NCI-H748 (cell line): Measurements from ENCODE around the gene CD164L2.
"Not testable (repeated sequence)": the region's sequence is repeated elsewhere in the genome, so short reads cannot be mapped to it uniquely, and the experiment has no call there.

Experiments used
- DNase-seq: peaks from one replicate; lab custom pipeline; 2025; ENCODE audit not compliant: unreplicated experiment; lab: John Stamatoyannopoulos, UW

Gene CD164L2

DNA sequence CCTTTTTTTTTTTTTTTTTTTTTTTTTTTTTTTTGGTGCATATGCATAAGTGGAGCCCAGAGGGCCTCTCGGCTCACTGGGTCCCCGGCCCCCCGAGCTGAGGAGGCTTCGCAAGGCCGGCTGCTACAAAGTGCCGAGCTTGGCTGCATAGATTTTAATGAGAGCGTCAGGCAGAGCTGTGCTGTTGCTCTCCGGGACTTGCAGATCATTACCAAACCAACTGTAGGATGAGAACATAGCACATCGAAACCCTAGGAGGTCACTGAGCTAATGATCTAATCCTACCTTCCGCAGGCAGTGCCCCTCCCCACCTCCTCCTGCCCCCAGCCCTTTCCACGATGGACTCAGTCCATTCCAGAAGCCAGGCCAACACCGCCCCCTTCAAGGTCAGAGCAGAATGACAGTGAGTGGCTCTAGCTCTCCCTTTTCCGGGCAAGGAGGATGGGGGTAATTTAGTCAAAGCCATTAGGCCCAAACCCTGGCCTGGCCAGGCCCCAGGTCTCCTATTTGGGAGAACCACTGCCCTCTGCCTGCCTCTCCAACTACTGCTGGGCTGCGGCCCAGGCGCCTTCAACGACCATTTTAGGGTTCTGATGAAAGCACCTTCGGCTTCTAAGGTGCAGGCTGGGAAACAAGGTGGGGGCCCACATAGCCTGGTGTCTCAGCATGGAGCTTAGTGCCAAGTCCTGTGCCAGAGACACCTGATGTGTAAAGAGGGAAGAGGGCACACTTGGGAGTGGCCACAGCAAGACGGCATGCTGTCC is 22.6 kb upstream of the CD164L2 start:
- DNase-seq: not testable (repeated sequence)

DNA sequence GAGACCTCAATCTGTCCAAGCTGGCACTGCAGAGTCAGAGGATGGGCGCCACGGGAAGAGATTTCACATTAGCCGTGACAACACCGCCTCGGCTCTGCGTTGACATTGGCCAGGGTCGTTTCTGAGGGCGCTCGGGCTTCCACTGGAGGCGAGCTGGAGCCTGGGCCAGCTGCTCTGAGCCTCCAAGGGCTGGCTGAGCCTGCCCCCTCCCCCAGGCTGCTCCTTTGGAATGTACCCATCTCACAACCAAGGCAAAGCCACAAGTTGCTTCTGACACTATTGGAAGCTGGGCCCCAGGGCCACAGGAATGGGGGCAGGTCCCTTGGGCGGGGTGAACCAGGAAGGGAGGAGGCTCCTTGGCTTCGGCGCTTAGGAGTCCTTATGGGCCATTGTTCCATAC is 21.9 kb upstream of the CD164L2 start:
- no peak for DNase-seq

DNA sequence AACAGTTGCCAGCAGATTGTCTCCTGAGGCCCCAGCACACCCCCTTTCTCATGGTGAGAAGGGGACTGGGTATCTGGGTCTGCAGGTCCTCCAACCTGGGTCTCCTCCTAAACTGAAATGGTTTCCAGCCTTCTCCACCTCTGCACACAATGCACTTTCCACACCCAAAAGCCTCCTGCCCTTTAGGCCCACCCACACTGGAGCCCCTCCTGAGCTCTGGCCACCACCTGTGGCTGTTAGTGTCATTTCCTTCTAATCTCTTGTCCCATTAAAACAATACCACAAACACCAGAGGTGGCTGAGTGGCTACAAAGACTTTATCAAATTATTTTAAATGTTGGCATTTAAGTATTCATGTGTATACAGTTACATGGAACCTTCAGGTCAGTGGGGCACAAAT is 20.8 kb upstream of the CD164L2 start:
- no peak for DNase-seq

DNA sequence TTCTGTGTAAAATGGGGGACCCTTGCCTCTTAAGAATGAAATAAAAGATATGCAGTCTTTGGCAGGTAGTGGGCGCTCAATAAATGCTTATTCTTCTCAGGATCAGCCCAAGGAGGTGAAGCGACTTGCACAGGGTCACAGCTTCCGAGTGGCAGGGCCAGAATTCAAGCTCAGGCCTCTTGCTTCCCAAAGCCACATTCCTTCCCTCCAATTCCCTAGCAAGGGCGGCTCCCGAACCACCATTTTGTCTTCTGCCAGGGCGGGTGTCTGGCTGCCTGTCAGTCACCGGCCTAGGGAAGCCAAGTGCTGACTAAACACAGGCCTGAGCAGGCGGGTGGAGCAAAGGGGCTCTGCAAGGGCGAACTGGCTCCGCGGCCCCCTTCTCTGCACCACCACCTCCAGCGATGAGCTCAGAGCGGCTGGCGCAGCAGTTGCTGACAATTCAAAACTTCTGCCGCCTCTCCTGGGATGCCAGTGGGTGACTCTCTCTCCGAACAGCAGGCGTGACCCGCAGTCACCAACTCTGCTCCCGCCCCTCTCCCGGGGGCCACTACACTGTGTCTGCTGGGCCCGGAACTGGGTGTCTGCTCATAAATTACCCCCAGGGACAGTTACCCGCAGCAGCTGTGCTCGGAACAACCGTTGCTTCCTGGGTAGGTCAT is 20.1 kb upstream of the CD164L2 start:
- DNase-seq: no peak

DNA sequence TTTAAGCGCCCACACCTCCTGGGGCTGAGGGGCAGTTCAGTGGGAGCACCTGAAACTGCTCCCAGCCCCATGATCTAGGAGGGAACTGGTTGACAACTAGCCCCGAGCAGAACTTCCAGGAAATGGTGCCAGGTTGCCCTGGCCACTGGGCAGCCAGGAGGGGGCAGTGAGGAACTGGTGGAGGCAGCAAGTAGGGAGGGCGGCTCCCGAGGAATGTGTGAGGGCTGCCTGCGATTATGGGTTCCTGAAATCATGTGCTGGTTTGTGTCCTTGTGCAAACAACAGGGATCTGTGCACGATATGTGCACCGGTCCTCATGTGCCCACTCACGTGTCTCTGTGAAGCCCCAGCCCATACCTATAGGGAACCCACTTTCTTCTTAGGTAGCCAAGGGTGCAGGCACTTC is 19.2 kb upstream of the CD164L2 start:
- peak; percentile 44 for DNase-seq

DNA sequence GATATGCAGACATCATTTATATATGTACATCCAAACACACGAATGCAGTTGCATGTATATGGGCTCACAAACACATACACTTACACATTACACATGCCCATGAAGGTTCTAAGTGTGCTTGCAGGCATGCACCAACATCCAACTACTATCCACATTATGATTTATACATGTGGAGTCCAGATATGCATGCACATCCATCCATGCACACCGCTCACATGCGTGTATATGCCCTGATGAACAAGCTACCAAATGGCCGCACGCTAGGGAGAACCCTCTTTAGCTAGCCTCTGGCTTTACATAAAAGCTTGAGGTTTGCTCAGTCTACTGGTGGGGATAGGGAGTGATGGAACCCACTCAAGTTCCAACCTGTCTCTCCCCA is 17.8 kb upstream of the CD164L2 start:
- no peak for DNase-seq

DNA sequence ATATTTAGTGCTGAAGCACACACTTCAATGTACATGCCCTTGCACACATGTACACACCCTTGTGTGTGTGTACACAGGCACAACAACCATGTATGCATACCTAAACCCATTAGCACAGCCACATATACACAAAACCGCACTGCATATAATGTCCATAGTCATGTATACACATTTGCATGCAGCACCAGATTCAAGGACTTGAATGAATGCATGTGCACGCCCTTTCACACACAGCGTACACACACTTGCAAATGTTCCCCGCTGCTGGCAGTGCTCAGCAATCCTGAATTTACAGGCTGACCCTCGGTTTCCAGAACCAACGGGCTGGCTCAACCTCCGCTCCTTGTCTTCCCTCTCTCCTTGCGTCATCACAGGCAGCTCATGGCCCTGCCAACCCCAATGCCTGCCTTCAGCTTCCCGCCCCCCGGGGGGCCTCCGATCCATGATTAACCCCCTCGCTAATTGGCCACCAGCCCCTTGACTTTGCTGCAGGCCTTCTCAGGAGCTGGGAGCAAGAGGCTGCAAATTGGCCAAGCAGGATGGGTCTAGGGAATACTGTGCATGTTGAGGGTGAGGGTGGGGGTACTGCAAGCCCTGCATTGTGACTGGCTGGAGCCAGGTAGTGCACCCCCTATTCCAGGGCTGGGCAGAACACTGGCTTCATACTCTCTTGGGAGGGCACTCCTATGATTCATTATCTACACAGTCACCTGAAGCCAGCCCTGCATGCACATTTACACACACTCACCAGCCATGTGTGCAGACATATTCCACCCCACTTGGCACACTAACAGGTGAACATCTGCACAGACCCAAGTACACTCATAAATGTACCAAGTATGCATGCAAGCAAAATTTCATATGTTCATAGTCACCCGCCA is 17.2 kb upstream of the CD164L2 start:
- no peak for DNase-seq

DNA sequence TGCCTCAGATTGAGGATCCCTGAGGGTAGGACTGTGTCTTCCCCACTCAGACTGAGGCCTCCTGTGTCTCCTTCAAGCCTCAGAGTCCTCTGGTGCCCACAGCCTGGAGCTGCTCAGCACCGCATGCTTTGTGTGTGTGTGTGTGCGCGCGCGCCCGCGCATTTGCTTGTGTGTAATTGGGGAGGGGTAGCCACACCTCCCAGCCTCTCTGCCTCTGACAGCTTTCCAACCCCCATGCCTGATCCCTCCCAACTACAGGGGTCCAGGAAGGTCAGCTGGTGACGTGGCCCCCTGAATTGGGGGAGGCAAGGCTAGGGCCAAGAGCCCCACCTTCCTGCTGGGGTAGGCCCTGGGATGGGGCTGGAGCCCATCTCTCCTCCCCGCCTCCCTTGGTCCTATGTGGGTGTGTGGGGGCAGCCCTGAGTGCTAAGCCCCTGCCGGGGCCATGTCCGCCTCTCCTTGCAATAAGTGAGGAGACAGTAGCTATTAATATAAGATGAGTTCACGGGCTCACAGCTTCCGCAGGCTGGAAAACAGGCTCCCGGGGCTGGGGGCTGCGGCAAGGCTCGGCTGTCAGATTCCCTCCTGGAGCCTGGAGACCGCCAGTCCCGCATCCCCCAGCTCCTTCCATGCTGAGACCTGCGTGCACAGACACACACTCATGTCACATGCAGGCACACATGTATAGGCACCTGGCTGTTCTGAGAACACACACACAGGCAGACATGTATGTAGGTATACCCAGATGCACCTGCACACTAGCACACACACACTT is 16.3 kb upstream of the CD164L2 start:
- DNase-seq: peak; percentile 11

DNA sequence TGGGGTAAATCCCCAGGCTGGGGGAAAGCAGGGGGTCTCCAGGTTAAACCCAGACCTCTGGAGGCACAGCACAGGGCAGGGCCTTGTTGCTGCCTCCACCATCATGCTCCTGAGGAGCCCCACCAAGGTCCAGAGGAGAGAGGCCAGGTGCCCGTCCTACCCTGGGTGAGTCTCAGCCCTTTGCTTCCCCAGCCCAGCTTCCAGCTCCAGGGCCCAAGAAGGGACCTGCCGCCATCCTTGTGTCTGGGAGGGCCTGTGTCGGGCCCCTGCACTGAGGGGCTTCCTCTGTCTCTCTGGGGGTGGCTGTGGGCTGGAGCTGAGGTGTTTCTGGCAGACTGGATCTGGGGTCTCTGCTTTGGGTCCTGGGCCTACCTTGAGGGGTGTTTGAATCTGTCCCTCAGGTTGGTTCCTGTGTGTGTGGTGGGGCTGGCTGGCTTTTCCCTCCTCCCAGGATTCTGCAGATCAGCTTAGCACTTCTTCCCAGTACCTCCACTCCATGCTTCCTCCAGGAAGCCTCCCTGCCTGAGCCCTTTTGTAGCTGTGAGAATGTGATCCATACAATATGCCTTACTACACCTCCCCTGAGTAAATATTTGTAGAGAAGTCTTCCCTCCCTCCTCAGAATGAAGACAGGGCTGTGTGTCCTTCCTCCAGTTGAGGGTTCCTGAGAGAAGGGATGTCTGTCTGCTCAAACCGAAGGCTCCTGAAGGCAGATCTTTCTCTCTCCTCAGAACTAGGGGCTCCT is 15.4 kb upstream of the CD164L2 start:
- DNase-seq: no peak

DNA sequence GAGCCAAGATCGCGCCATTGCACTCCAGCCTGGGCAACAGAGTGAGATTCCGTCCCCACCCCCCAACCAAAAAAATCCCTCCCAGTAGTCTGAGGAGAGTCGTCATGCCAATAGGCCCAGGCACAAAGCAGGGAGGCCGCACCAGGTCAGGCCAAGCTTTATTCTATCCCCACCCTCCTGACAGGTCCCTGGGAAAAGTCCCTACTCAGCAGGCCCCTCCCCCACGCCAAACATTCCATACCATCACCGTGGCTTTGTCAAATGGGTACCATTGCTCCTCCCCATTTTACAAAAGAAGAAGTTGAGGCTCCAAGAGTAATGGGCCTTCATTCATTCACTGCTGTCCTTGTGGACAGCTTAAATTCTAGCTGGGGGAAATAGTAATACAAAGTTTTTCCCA is 14.6 kb upstream of the CD164L2 start:
- DNase-seq: no peak

DNA sequence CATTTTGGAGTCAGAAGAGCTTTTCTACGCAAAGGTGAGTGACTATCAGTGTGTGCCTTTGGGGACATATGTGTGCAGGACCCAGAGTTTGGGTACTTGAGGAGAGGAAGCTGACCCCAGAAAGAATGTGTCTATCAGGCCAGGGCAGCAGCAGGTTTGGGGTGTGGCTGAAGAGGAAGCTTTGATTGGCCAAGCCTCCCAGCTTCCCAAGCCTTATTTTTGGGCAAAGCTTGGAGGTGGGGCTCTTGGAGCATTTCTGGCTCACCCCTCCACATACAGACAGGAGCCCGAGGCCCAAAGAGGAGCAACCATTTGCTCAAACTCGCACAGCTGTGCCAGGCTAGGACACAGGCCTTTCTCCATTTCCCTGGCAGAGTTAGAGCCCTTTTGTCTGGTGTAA is 14.0 kb upstream of the CD164L2 start:
- DNase-seq: no peak

DNA sequence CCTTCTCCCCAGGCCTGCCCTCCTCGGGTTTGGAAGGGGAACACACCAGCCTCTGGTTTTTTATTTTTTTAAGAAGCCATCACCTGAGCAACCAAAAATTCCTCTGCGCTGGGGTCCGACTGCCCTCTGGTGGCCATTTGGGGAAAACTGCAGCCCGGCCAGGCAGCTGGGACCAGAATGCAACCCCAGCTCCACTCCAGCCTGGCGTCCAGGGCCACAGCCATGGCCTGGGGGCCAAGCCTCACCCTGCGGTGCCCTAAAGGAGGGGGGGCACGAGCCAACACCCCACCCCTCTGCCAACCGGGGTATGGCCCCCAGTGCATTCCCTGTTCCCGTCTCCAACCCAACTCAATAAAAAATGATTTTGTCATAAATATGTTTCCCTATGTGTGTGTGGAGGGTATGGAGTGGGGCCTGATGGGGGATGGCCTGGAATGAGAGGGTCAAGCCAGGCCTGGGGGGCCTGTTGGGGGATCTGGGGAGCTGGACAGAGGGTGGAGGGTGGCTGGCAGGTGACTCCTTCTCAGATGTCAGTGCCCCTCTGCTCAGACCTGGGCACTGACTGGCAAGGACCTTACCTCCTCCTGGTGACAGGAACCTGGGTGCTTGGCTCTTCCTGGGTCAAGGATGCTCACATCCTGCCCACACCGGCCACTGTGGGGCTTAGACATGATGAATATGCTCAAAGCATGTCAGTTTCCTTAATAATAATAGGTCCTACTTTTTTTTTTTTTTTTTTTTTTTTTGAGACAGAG is 12.5 kb upstream of the CD164L2 start:
- peak; percentile 51 for DNase-seq

DNA sequence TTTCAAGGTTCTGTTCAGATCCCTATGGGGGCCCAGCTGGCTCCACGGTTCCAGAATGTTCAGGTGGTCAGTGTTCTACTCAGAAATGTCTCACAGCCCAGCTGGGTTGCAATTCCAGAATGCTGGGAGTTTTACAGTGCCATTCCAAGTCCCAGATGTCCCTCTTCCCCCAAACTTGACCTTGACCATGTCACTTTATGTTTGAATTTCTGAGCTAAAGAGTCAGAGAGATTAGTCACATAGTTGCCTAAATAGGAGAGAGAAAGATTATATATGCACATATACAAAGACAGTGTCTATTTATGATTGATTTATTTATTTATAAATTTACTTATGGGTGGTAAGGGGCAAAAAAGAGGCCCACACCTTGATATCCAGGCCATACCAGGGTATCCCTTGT is 11.8 kb upstream of the CD164L2 start:
- no peak for DNase-seq

DNA sequence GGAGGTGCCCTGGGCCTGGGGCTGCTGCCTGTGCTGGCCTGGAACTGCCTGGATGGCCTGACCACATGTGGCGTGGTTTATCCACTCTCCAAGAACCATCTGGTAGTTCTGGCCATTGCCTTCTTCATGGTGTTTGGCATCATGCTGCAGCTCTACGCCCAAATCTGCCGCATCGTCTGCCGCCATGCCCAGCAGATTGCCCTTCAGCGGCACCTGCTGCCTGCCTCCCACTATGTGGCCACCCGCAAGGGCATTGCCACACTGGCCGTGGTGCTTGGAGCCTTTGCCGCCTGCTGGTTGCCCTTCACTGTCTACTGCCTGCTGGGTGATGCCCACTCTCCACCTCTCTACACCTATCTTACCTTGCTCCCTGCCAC is 11.1 kb upstream of the CD164L2 start:
- DNase-seq: no peak

DNA sequence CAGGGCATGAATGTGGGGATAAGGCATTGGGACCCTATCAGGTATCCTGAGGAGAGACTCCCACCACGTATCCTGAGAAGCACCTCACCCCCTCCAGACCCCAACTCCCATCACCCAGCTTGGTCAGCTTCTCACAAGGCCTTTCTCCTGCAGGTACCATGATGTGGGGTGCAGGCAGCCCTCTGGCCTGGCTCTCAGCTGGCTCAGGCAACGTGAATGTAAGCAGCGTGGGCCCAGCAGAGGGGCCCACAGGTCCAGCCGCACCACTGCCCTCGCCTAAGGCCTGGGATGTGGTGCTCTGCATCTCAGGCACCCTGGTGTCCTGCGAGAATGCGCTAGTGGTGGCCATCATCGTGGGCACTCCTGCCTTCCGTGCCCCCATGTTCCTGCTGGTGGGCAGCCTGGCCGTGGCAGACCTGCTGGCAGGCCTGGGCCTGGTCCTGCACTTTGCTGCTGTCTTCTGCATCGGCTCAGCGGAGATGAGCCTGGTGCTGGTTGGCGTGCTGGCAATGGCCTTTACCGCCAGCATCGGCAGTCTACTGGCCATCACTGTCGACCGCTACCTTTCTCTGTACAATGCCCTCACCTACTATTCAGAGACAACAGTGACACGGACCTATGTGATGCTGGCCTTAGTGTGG is 10.6 kb upstream of the CD164L2 start:
- DNase-seq: no peak

DNA sequence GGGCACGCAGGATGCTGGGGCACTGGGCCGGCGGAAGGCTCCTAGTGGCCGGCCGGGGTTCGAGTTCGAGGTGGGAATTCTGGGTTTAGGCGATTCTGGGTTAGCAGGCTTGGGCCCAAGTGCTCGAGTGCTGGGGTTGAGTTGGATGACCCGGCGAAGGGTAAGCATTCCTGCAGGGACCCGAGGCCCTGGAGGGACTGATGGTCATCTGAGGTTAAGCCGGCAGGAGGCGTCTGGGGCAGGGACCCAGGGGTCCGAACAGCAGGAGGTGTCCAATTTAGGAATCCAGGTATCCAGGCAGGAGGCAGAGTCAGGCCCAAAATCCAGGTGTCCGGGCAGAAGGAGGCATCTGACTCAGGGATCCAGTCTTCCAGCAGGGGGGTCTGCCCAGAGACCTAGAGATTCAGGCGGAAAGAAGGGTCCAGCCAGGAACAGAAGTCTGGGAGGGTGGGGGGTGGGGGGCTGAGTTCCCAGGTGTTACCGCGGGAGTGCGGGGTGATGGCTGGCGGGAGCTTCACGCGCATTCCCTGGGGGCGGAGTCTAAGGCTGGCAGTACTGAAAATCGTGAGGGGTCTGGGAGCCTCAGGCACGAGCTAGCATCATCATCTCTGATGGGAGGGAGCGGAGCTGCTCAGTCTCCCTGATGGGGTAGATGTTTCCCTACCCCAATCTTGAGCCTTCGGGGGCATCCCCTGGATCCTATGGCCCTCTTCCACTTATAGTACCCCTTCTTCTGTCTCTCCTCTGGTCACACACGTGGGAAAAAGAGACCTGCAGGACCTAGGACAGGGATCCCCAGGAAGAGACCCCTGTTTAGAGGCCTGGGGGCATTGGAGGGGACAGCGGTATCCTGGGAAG is 9.9 kb upstream of the CD164L2 start:
- peak; percentile 27 for DNase-seq

DNA sequence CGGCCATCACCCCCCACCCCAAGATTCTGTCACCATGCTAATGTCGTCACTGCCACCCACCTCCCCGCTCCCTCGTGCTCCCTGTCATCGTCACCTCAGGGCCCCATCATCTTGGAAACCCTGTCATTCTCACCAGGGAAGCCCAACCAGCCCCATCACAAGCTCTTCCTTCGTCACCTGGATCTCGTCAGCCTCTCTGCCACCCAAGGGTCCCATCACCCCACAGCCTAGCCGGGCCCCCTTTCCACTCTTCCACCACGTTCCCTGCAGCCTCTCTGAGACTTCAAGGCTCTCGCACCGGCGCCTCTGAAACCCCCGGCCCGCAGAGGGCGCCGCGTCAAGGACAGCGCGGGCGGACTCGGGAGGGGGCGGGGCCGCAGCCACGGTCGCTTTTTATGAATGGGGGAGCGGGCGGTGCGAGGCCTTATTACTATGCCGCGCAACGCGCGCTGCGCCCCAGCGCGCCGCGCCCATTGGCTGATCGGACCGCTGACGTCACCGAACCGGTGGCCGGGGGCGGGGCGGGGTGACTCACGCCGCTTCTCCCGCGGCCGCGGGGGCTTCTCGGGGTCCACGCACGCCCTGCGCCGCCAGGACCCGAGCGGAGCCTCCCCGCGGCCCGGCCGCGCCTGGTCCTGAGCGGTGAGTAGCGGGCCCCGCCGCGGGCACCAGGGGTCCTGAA is 9.1 kb upstream of the CD164L2 start, which contains the start of gene GPR3:
TSS of gene GPR3 (plus strand) at position 527 of the 682 bp plus-strand sequence. CDS start 1,177 bp downstream, outside the sequence.
- peak; percentile 87 for DNase-seq
